Kidney tubule cell (primary cell): ENCODE measurements around the gene STX2.
"Not testable (repeated sequence)": the region's sequence is repeated elsewhere in the genome, so short reads cannot be mapped to it uniquely, and the experiment has no call there.

Source experiments
- DNase-seq: peaks from one replicate; pipeline ENCODE4 v3.0.0-alpha.2; 2018; ENCODE audit warnings: low spot score

The STX2 gene

GRCh38 chr12:130764475-130765185 lies 74.4 kb downstream of the STX2 start:
- DNase-seq: peak; percentile 15

- DNase-seq: no peak
These were observed 75.0 kb downstream of the STX2 start for GRCh38 chr12:130764073-130764472.

- no peak for DNase-seq
These were observed 76.8 kb downstream of the STX2 start for GRCh38 chr12:130762319-130762675.

- DNase-seq: peak; percentile 78
These were observed 77.3 kb downstream of the STX2 start for GRCh38 chr12:130761537-130762318.

- DNase-seq: no peak
These were observed 84.7 kb downstream of the STX2 start for GRCh38 chr12:130754234-130754901.

- no peak for DNase-seq
These were observed 86.3 kb downstream of the STX2 start for GRCh38 chr12:130752692-130753230.

GRCh38 chr12:130752037-130752436 lies 87.0 kb downstream of the STX2 start:
- DNase-seq: not testable (repeated sequence)

- no peak for DNase-seq
These were observed 90.3 kb downstream of the STX2 start for GRCh38 chr12:130748786-130749185.

GRCh38 chr12:130747867-130748740 lies 90.9 kb downstream of the STX2 start:
- peak; percentile 59 for DNase-seq

GRCh38 chr12:130746546-130746945 lies 92.5 kb downstream of the STX2 start:
- DNase-seq: no peak

GRCh38 chr12:130745921-130746320 lies 93.1 kb downstream of the STX2 start:
- no peak for DNase-seq

- DNase-seq: no peak
These were observed 94.8 kb downstream of the STX2 start for GRCh38 chr12:130744274-130744673.

GRCh38 chr12:130743606-130744005 lies 95.4 kb downstream of the STX2 start:
- no peak for DNase-seq

- DNase-seq: no peak
These were observed 95.9 kb downstream of the STX2 start for GRCh38 chr12:130743176-130743575.

- no peak for DNase-seq
These were observed 96.3 kb downstream of the STX2 start for GRCh38 chr12:130742716-130743115.

GRCh38 chr12:130742112-130742511 lies 96.9 kb downstream of the STX2 start:
- no peak for DNase-seq
